ENCODE data around the gene REEP5. TPM values are rescaled to one million over a fixed set of nuclear protein-coding genes. Genes with fewer than 3 reads are reported as not detected.

REEP5 gene
- total RNA-seq, 4 donors from 2014 or later, result 25.5 to 60.8 (median 36.1) TPM

- no peaks in the 10 kb centered on the region for H3K9me3 ChIP-seq
- 82 to 85% methylated on average over 5 of the region's 5 CpGs for WGBS, 2 donors
- no peaks in the 10 kb centered on the region for H3K27me3 ChIP-seq
- no peaks in the 10 kb centered on the region for H3K4me1 ChIP-seq
- no peak overlapping the region for H3K27ac ChIP-seq
- H3K4me3 ChIP-seq, result no peak overlapping the region
- intact Hi-C loops (cut with DNase I), result no loop called here
- TF ChIP-seq POLR2A (IDR thresholded peaks at IDR 0.05) (no peak), CTCF (IDR thresholded peaks at IDR 0.05) (no peak)
- no peak for DNase-seq
- H3K36me3 ChIP-seq, result no peaks in the 10 kb centered on the region
Measured at GRCh38 chr5:112935675-112936074, 13.6 kb upstream of the REEP5 start.

GRCh38 chr5:112934366-112934663, 12.3 kb upstream of the REEP5 start:
- Histone ChIP-seq H3K9me3 (no peaks in the 10 kb centered on the region), H3K36me3 (no peaks in the 10 kb centered on the region), H3K4me3 (no peak overlapping the region), H3K27me3 (no peaks in the 10 kb centered on the region), H3K4me1 (no peaks in the 10 kb centered on the region), H3K27ac (peak overlapping the region in 2 of 4 donors; percentile 21 to 22)
- TF ChIP-seq CTCF (IDR thresholded peaks at IDR 0.05) (no peak), POLR2A (IDR thresholded peaks at IDR 0.05) (no peak)
- DNase-seq, result no peak
- intact Hi-C loops (cut with DNase I), result no loop called here

GRCh38 chr5:112933651-112934365, 11.8 kb upstream of the REEP5 start:
- Histone ChIP-seq H3K27ac (peak overlapping the region in 2 of 4 donors; percentile 21 to 22), H3K9me3 (no peaks in the 10 kb centered on the region), H3K4me1 (no peaks in the 10 kb centered on the region), H3K27me3 (no peaks in the 10 kb centered on the region), H3K4me3 (no peak overlapping the region), H3K36me3 (no peaks in the 10 kb centered on the region)
- intact Hi-C loops (cut with DNase I), result no loop called here
- WGBS, 2 donors, result 69 to 88% methylated on average over 1 of the region's 1 CpG
- TF ChIP-seq CTCF (IDR thresholded peaks at IDR 0.05) (no peak), POLR2A (IDR thresholded peaks at IDR 0.05) (no peak)
- no peak for DNase-seq

GRCh38 chr5:112933105-112933504, 11.1 kb upstream of the REEP5 start:
- 65 to 70% methylated on average over 1 of the region's 1 CpG for WGBS, 2 donors
- Histone ChIP-seq H3K9me3 (no peaks in the 10 kb centered on the region), H3K4me3 (no peak overlapping the region), H3K36me3 (no peaks in the 10 kb centered on the region), H3K27me3 (no peaks in the 10 kb centered on the region), H3K27ac (no peak overlapping the region), H3K4me1 (no peaks in the 10 kb centered on the region)
- no peak for DNase-seq
- TF ChIP-seq POLR2A (IDR thresholded peaks at IDR 0.05) (no peak), CTCF (IDR thresholded peaks at IDR 0.05) (no peak)
- intact Hi-C loops (cut with DNase I), result no loop called here

GRCh38 chr5:112931473-112931872, 9.4 kb upstream of the REEP5 start:
- Histone ChIP-seq H3K27me3 (no peaks in the 10 kb centered on the region), H3K4me1 (no peaks in the 10 kb centered on the region), H3K9me3 (no peaks in the 10 kb centered on the region), H3K36me3 (no peaks in the 10 kb centered on the region), H3K4me3 (no peak overlapping the region), H3K27ac (no peak overlapping the region)
- no peak for DNase-seq
- TF ChIP-seq POLR2A (IDR thresholded peaks at IDR 0.05) (no peak), CTCF (IDR thresholded peaks at IDR 0.05) (no peak)
- 51 to 58% methylated on average over 2 of the region's 2 CpGs for WGBS, 2 donors
- intact Hi-C loops (cut with DNase I), result no loop called here

Measured in esophagus squamous epithelium (tissue), 5 donors.